Medulla oblongata (tissue), 1 donor: ENCODE data around the gene PLOD2.

Experiments
- DNase-seq: peaks from one replicate; pipeline ENCODE4 v3.0.0-alpha.2; 2015; ENCODE audit errors: extremely low spot score

The PLOD2 gene

DNA sequence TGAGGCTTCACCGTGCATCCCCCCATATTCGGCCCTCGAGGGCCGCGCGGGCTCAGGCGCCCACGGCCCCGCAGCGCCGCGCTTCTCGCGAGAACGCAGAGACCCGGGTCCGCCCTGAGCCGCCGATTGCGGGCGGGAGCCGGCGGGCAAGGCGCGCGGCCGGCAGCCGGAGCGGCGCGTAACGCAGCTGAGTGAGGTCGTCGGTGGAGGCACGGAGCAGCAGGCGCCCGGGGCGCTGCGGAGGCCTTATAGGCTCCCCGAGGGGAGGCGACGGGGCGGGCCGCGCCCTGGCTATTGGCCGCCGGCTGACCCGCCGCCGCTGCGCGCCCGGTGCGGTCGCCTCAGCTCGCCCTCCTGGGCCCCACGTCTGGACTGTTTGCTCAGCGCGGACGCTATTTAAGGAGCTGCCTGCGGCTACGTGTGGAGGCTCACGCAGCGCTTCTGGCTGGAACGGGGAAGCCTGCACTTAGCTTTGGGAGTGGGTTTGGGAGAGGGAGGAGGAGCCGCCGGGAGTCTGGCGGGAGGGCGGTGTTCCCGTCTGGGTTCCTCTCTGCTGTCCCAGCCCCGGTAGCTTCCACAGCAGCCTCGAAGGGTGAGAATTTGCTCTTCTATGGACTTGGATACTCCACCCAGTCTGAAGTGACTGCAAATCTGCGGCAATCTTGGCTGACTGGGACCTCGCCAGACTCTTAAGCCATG, at the start of gene PLOD2:
PLOD2 (minus strand) TSS at position 221 of the 699 bp plus-strand sequence; CDS start at position 26, 195 bp downstream.
- peak; percentile 60 for DNase-seq

DNA sequence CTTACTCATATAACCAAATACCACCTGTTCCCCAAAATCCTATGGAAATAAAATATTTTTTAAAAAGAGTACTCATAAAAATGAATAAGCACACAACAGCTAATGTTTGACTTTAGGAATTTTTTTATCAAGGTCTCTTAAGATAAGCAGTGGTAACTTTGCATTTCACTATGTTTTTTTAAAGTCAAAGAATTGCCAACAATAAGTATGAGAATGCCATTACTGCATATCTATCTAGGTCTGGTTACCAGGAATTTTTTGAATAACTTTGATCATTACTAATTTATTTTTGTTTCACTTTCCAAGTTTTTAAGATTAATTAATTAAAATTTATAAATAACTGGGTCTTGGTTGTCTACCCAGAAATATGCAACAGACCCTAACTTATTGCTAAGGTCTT, 48.4 kb upstream of the PLOD2 start:
- DNase-seq: no peak

GRCh38 chr3:146203776-146204175, 42.8 kb upstream of the PLOD2 start:
- no peak for DNase-seq

- no peak for DNase-seq
These were observed 39.7 kb upstream of the PLOD2 start for GRCh38 chr3:146200461-146201220.

- no peak for DNase-seq
These were observed 38.8 kb upstream of the PLOD2 start for GRCh38 chr3:146199762-146200161.

DNA sequence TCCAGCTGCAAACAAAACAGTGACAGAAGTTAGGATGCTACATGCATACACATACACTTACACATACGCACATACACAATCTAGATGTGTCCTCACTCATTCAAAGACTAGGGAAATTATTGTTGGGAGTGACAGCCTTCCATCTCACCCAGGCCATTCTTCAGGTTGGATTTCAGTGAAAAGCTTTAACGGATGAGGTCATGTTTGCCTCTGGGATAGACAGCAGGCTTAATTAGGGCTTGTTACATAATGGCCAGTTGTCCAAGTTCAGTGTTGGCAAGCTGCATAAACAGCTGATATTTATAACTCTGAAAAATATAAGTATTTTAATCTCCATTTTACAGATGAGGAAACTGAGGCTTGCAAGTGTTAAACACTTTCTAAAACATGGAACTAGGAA, 35.8 kb upstream of the PLOD2 start:
- DNase-seq: no peak

DNA sequence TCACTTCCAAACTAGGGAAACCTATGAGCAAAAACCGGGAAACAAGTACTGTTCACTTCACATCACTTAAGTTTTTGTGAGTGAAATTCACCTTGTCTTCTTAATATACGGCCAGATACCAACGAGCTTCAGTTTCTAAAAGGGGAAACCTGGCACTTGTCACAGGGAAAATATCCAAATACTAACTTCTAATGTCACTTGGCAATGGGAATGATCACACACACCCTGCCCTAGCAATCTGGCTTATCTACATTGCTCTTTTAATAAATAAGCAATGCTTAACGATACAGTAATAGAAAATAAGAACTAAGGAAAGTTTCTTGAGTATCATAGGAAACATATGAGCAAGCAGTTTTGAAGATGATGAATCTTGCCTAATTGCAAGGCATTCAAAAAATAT, 34.6 kb upstream of the PLOD2 start:
- DNase-seq: no peak

DNA sequence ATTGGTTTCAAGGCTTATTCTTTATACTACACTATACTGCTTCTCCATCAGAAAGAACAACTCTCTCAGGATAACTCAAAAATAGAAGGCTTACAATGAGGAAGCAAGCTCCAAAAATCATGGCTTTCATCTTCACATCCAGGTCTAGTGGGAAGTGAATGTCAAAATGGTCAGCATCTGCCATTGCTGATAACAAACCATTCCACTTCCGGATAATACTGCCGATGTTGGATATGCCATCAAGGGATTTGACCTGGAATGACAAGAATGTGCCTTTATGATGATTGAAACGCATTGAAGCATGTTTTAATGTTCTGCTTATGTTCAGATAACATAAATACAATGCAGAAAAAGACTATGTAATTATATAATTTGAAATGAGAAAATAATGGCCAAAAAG, 34.0 kb upstream of the PLOD2 start:
- DNase-seq: no peak

DNA sequence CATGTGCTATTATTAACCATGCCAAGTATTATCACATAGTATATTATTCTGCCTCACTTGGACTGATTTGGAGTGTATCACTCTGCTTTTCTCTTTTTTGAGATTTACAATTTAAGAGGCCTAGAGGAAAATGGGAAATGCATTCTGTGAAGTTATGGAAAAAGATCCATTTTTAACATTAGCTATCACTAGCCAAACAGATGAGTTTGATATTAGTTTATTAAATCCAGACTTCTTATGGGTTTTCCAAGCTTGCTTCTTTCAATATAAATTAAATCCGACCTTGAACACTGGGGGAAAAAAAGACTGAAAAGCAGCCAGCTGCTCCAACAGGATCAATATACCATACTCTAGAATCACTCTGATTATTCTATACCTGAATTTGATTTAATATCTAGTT, 30.1 kb upstream of the PLOD2 start:
- DNase-seq: no peak

DNA sequence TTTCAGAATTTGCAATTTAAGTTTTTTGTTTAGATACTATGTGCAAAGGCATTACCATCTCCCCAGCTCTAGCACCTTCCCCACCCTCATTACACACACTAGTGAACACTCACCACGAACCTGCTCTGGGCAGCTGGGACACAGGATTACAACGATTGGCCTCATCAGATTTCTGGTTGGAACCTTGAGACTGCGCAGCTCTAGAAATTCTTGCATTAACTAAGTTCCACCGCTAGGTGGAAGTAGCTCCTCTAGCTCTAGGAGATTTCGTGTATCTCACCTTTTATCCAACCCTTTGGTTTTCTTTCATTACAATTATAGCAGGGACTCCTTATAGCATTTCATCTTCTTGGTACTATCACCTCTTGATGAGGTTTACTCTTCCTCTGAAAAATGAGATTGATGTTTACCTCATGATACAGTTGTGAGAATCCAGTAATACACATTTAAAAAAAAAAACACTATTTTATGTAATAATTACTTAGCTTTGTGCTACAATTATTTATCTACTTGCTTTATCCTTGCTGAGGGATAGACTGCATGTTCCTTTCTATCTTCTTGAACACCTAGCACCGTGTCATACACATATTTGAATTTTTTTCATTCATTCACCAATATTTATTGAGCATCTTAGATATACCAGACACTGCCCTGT, 28.7 kb upstream of the PLOD2 start:
- DNase-seq: peak; percentile 68

DNA sequence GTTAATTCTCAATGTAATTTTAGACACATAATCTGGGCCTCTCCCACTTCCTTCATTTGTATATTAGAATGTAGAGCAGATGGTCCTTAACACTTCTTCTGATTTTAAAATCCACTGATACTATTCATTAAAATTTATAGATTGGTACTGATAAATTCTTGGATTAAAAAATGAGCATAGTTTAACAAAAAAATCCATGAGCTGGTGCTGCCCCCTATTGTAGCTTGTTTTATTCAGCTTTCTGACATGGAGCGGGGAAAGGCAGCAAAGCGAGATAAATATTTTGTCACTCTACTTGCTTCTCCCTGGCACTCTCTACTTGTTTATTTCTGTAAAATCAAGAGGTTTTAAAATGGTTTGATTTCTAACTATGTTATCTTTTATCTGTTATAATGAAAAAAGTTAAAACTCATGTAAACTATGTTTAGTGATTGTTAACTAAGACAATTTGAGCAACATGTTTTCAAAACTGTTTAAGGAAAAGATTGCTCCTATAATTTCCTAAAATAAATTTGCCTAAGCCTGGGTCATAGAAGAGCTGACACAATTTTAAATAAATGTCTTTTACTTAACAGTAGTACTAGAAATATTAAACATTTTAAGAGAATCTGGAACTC, 26.5 kb upstream of the PLOD2 start:
- peak; percentile 71 for DNase-seq

GRCh38 chr3:146184241-146185015, 23.4 kb upstream of the PLOD2 start:
- no peak for DNase-seq

DNA sequence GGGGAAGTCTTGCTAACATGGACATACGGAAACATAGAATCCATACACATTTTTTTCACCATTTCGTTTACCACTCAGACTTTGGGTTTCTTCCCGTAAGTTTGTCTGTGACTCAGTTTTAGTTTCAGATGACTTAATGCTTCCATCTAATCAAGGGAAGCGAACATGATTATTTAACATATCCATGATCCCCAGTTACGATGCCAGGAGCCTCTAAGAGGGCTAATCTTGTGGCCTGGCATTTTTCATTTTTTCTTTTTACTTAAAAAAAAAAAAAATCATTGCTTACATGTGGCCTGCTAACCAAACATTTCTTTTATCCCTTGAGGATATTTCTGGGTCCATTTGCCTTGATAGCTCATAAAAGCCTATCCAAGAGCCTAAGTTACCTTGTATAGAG, 20.2 kb upstream of the PLOD2 start:
- DNase-seq: no peak

DNA sequence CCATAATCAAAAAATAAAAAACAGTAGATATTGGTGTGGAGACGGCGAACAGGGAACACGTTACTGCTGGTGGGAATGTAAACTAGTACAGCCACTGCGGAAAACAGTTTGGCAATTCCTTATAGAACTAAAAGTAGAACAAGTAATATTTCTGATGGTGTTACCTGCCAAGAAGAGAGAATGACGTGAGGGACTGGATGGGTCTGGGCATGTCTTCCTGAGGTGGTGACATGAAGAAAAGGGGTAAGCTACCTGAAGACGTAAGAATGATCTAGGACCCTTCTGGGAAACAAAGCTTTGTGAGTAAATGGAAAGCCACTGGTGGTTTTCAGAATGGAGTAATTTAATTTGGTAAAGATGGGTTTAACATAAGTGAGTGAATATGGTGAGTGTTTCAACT, 19.4 kb upstream of the PLOD2 start:
- DNase-seq: no peak

GRCh38 chr3:146178006-146178689, 17.2 kb upstream of the PLOD2 start:
- DNase-seq: peak; percentile 47

DNA sequence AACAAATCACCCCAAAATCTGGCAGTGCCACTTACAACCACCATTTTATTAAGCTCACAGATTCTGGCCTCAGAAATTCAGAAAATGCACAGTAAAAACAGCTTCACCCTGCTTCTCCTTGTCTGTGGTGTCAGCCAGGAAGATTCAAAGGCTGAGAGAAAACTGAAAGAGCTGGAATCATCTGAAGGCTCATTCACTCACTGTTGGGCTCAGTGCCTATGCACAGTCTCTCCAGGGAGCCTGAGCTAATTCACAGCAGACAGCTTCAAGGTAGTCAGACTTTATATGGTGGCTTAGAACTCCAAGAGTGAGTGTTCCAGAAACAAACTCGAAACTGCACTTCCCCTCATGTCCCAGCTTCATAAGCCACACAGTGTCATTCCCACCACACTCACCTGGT, 16.5 kb upstream of the PLOD2 start:
- peak; percentile 56 for DNase-seq

- DNase-seq: no peak
These were observed 16.1 kb upstream of the PLOD2 start for GRCh38 chr3:146177072-146177471.

GRCh38 chr3:146172586-146172985, 11.6 kb upstream of the PLOD2 start:
- DNase-seq: no peak

- DNase-seq: no peak
These were observed 9.6 kb upstream of the PLOD2 start for GRCh38 chr3:146170591-146170990.

DNA sequence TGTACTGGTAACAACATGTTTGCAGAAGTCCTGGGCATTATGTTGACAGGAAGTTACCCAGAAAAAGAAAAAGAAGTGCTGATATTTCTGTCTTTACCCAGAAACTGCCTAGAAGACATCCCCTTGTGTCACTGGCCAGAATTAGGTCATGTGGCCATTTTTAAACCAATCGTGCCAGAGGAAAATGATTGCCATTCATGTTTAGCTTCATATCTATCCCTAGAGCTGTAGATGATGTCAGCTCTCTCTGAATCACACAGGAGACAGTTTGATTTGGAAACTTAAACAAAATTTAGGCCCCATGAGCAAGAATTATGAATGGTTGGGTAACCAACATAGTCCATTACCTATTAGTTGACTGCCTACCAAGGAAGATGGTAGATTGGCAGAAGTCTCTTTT, 8.9 kb upstream of the PLOD2 start:
- no peak for DNase-seq

GRCh38 chr3:146166826-146167225, 5.8 kb upstream of the PLOD2 start:
- DNase-seq: no peak
